HG03575 (cell line): ENCODE measurements around the gene SBF1.

Experiments
- ATAC-seq: cut with Tn5 transposase; IDR thresholded peaks from one replicate; pipeline ENCODE4 v1.9.1; 2021; ENCODE audit not compliant: unreplicated experiment, insufficient number of reproducible peaks, low FRiP score; ENCODE audit errors: extremely low read depth

The SBF1 gene

DNA sequence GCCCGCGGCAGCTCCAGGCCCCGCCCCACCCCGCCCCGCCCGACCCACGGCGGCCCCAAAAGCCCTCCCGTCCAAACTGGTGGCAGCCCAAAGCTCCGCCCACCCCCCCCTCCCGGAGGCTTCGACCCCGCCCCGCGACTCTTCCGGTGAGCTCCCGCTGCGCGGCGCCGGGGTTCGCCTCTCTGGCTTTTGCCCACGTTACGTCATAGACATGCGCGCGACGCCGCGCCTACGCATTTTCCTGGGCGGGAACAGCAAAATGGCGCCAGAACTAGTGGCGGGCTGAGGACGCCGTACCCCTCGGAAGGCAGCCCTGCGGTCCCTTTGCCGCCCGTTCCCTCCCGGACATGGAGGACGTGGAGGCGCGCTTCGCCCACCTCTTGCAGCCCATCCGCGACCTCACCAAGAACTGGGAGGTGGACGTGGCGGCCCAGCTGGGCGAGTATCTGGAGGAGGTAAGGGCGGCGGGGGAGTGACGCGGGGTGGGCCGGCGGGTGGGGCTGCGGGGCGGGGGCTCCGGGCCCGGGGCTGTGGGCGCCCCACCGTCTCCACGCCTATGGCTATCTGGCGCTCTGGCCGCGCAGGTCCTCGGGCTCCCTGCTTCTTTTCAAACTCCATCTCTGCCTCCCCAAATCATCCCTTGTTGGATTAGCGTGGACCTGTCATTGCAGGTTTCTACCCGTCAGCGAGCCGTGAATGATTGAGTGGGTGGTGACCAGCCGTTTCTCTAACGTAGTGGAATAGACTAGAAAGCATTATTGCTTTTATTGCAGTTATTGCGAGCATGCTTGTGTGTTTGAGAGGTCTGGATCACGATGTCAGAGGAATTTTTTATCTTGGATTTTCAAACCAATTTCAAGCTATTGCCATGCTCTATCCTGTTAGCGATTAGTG, 33.4 kb upstream of the SBF1 start, which contains the start of gene NCAPH2:
Gene NCAPH2 (plus strand): TSS at position 234 of the 894 bp plus-strand sequence. CDS start 114 bp downstream, at position 348.
- ATAC-seq: no peak

DNA sequence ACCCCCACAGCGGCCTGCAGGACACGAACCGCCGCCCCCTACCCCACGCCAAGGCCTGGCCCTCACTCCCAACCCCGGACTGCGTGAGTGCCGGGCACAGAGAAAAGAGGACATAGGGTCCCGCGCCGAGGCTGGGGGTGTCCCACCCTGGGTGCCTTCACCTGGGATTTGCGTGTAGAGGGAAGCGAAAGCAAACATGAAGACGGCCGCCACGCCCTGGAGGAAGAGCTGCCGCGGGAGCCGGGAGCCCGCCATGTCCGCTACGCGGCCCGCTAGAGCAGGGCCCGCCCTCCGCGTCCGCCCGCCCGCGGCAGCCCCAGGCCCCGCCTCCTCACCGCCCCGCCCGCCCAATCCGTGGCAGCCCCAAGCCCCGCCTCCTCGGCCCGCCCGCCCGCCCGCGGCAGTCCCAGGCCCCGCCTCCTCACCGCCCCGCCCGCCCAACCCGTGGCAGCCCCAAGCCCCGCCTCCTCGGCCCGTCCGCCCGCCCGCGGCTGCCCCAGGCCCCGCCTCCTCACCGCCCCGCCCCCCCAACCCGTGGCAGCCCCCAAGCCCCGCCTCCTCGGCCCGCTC, 32.7 kb upstream of the SBF1 start, which contains the start of gene LMF2:
Gene LMF2 (minus strand): TSS at position 282 of the 570 bp plus-strand sequence. CDS start 27 bp downstream, at position 255.
- ATAC-seq: no peak

DNA sequence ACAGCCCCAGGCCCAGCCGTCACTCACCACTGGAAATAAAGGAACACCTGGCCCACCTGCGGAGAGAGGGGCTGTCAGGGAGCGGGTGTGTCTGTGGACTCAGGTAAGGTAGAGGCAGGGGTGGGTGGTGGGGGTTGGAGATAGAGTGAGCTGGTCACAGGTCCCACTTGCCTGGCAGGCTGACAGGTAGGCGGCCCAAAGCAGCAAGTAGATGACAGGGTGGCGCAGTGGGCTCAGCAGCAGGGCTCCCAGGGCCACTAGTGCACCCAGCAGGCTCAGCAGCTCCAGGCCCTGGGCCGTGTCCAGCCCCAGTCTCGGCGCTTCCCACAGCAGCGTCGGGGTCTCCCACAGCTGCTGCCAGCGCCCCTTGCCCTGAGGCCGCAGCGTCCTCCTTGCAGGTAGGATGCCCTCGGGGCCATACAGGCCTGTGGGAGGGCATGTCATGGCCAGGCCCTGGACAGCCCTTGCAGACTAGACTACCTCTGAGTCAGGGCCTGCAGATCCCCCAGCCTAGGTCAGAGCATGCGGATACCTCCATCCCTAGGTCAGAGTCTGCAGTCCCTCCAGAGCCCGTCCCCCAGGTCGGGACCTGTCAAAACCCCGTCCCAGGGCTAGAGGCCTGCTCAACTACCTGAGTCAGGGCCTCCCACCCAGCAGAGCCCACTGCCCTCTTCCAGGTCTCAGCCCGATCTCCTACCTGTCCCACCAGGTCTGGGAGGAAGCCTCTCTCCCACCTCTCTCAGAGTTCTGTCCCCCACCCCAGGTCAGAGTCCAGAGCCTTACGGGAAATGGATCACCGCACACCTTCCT, 32.0 kb upstream of the SBF1 start:
- no peak for ATAC-seq

DNA sequence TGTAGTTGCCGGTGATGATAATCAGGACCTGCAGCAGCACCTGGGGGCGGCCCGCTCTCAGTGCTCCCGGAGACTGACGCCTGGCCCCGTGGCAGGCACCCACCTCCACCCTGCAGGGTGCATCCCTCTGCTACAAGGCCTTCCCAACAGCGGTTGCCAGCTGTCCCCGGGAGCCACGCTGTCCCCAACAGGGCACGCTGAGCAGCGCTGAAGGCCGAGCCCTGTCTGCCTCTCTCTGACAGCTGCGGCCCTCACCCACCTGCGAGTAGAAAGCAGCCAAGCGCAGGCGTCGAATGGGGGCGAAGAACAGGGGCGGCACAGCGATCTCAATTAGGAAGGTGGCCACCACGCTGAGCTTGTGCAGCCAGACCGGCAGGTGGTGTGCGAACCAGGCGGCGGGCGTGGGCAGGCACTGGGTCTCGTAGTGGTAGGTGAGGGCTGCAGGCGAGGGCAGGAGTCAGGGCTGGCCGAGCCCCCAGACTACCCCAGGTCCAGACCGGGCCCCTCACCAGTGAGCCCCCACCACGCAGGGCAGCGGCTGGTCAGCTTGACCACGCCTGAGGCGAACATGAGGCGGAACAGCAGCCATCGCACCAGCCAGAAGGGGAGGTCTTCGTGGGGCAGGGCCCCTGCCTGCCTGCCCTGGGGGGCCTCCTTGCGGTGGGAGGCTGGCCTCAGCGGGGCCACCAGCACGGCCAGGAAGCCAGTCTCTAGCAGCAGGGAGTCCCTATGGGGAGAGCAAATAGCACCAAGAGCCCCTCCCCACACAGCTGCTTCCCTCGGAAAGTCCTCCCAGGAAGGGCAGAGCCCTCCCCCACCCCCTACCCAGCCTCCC, 31.2 kb upstream of the SBF1 start:
- no peak for ATAC-seq

DNA sequence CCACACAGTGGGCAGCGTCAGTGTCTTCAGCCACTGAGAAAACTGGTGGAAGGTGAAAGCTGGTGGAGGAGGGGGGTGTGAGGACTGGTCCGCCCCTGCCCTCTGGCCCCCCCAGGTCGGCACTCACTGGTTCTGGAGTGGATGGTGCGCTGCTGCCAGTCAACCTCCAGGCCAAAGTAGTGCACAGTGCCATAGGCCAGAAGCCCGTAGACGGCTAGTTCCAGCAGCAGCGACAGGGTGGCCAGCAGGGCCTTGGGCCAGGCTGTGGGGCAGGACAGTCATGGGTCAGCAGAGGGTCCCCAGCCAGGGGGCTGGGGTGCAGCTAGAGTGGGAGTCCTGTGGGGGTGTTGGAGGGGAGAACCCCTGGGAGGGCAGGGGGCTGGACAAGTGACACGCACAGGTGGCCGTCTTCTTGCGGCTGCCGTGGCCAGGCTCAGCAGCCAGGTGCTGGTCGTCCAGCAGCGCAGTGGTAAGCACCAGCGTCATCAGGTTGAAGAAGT, 30.5 kb upstream of the SBF1 start:
- no peak for ATAC-seq

DNA sequence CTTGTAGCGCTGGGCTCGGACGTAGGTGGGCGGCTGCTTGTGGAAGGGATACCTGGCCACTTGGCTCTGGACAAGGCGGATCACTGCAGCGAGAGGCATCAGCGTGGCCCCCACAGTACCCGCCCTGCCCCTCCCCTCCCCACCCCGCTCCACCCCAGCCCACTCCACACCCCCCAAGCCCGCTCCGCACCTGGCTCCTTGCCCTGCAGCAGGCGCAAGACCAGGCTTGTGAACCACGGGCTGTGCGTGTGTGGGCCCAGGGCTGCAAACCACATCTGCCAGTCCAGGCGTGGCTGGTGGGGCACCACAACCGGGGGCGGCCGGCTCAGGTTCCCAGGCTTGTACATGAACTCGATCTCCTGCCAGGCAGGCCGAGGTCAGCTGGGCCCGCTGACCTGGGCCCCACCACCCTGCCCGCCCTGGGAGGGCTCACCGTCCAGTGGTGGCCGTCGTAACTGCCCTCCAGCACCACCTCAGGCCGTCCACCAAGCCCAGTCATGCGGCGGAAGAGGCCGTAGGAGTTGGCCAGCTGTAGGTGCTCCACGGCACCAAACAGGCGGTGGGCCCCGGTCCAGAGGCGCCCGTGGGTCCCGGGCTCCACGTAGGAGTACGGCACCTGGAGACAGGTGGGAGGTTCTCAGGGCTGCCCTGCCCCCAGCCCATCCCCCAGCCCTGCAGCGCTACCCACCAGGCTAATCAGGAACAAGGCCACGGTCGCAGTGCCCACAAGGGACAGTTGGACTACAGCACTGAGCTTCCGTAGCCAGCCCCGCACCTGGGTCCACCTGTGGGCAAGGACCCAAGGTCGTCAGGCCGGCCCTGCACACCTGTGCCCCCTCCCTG, 29.8 kb upstream of the SBF1 start:
- ATAC-seq: no peak

DNA sequence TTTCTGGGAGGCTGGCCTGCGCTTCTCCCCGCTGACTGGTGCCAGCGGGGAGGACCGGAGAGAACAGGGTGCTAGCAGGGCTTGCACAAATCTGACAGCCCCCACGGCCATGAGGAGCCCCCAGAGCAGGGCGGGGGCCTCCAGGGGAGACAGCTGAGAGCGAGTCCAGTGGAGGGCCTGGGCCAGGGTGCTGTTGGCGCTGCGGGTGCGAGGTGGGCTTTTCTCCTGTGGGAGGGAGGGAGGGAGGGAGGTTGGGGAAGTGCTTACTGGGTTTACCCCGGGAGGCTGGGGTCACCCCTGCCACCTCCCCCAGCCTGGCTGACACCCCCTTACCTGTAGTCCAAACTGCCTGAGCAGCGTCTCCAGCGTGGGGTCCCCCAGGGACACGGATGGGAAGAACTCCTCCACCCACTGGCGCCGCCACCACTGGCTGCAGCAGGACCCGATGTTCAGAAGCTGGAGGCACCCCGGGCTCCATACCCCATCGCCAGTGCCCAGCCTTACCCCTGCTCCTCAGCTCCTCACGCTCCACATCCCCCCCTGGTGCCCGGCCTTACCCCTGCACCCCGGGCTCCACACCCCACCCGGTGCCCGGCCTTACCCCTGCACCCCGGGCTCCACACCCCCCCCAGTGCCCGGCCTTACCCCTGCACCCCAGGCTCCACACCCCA, 28.8 kb upstream of the SBF1 start:
- no peak for ATAC-seq

DNA sequence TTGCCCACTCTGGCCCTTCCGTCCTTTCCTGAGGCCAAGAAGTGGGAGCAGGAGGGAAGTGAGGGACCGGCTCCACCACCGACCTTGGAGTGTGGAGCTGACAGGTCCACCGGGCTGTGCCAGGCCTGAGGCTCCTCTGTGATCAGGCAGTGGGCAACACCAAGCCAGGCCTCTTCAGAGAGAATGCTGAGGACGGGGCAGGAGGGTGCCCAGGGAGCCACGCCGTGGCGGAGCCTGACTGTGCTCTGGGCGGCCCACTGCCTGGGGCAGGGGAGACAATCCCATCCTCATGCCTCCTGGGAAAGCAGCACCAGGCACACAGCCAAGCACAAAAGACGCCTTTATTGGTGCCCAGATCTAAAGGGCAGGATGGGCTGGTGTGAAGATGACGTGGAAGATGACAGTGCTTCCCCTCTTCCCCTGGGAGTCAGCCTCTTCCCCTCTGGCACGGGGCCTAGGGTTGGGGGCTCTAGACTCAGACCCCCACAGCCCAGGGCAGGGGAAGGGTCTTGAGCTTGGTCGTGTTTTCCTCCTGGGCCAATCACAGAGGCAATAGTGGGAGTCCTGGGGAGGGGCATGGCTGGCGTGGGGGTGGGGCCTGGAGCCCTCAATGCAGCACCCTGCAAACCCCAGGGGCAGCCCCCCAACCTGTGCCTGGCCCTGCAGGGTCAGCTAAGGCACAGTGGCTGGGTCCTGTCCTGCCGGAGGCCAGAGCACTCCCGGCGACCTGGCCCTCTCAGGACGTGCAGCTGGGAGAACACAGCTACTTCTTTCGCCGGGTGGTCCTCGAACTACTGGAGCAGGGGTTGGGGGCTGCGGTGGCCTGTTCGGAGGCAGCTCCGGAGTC, 28.0 kb upstream of the SBF1 start:
- no peak for ATAC-seq

DNA sequence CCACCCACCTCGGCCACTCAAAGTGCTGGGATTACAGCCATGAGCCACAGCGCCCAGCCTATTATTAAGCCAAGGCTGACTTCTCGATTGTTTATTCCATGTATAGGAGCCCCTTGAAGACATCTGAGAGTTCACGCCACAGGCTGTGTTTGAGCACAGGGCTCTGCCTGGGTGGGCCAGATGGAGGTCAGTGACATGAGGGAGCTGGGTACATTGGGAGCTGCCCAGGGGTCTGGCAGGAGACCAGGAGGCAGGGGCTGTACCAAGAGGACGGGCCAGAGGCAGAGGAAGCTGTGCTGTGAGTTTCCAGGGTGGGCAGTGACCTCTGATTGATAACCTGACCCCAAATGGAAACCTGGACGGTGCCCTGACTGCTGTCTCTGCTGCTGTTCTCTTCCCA, 27.3 kb upstream of the SBF1 start:
- no peak for ATAC-seq

DNA sequence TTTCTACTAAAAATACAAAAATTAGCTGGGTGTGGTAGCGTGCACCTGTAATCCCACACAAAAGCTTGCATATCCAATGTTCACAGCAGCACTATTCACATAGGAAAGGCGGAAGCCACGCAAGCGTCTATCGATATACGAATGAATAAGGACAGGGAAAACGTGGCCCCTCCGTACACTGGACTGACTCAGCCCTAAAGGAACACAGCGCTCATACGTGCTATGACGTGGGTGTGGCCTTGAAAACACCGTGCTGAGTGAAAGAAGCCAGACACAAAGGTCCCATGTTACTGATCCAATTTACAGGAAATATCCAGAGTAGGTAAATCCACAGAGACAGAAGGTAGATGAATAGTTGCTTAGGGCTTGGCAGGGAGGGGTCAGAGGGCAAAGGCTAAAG, 25.6 kb upstream of the SBF1 start:
- ATAC-seq: no peak

DNA sequence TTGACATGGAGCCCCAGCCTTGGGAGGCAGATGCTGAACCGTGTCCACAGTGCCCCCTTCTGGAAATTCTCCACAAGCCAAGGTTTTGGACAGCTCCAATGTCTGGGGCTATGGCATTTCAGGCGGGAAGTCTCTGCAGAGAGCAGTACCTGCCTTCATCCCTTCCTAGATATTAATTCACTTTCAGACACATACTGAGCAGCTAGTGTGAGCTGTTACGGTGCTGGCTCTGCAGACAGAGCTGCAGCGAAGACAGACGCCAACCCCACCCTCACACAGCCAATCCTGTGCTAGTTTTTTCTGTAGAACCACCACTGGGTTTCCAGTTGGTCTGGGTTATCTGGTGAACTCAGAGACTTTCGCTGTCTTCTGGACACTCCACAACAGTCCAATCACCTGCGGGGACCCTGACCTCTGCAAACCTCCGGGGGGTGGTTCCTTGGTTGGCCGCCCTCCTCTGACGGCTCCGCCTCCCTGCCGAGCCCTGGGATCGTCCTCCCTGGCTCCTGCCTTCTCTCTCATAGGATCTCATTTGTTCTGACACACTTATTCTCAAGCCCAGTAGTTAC, 23.6 kb upstream of the SBF1 start:
- no peak for ATAC-seq

DNA sequence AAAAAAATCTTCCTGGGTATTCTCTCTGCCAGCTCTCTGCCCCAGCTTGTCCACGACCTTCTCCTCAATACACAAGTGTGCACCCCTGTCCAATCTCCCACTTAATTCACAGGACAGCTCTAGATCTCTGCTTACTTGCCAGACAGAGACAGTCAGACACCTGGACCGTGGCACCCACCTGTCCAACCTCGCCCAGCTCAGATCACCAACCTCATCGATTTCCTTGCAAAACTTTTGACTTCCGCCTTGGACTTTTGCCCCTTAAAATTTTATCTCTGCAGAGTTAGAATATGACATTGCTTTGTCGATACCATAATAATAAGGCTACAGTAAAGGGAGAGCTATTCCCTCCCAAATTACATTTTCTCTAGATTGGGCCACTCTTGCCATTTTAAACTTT, 22.3 kb upstream of the SBF1 start:
- no peak for ATAC-seq

DNA sequence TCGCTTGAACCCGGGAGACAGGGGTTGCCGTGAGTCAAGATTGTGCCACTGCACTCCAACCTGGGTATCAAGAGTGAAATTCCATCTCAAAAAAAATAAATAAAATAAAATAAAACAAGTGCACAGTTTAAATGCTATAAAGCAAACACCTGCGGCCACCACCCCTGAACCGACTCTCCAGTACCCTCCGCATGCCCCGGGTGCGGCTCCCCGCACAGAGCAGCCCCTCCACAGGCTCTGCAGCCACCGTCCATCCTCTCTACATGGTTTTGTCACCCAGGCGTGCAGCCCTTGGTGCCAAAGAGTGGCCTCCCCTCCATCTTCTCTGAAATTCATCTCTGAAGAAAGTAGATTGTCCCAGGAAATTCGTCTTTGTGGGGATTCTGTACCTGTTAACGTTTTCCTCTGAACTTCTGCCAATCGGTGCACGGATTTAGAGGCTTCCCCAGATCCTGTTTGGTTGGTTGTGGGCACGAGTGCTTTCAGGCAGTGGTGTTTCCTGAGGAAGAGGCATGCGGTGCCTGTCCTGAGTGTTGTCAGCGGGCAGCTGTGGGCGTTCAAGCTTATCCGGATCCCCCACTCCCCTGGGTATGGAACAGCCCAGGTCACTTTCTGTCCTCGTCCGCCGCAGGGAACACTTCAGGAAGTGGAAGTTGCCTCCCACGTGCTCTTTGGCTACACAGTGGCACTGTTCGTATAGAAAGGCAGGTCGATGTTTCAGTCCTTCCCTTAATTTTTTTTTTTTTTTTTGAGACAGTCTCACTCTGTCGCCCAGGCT, 15.9 kb upstream of the SBF1 start:
- no peak for ATAC-seq

DNA sequence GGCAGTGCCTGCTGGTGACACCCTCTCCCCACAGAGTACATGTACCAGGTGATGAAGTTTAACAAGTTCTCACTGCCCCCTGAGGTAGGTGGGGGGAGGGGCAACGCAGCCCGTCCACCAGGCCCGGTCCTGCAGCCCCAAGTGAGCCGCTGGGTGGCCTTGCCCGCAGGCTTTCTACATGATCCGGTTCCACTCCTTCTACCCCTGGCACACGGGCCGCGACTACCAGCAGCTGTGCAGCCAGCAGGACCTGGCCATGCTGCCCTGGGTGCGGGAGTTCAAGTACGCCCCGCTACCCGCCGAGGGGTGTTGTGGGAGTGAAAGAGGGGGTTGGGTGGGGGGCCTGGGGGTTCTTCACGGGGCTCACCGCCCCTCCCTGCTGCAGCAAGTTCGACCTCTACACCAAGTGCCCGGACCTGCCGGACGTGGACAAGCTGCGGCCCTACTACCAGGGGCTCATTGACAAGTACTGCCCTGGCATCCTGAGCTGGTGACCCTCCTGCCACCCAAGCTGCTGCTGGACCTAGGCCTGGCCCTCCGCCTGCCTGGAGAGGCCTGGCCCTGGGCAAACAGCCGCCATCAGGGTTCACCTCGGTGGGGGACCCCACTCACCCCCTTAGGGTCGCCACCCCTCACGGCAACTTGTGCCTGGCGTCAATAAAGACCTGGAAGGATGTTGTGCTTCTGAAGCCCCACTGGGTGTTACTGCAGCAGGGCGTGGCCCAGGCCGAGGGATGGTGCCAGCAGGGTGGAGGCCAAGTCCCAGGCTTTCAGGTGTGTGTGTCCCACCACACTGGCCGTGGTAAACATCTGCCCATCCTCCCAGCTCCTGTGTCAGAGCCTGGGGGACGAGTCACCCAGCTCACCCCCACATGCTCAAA, 14.8 kb upstream of the SBF1 start:
- no peak for ATAC-seq

DNA sequence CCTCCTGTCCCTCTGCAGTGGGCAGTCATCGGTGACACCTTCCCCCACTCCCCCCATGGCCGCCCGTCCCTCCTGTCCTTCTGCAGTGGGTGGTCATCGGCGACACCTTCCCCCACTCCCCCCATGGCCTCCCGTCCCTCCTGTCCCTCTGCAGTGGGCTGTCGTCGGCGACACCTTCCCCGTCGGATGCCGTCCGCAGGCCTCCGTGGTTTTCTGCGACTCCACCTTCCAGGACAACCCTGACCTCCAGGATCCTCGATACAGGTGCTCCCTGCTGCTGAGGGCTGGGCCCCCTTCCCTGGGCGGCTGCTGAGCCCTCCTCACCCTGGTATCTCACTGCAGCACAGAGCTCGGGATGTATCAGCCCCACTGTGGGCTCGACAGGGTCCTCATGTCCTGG, 14.1 kb upstream of the SBF1 start:
- ATAC-seq: no peak
